ENCODE measurements around the gene CACNB4. TPM values are rescaled to one million over a fixed set of nuclear protein-coding genes. Genes with fewer than 3 reads are reported as not detected.
A peak's percentile ranks its signal among the peaks of the same experiment; 100 is the strongest.
"Not testable (repeated sequence)": the region's sequence is repeated elsewhere in the genome, so short reads cannot be mapped to it uniquely, and the experiment has no call there.

The CACNB4 gene
- total RNA-seq, 2 experiments from 2014 or later = 0.54 to 0.56 TPM

DNA sequence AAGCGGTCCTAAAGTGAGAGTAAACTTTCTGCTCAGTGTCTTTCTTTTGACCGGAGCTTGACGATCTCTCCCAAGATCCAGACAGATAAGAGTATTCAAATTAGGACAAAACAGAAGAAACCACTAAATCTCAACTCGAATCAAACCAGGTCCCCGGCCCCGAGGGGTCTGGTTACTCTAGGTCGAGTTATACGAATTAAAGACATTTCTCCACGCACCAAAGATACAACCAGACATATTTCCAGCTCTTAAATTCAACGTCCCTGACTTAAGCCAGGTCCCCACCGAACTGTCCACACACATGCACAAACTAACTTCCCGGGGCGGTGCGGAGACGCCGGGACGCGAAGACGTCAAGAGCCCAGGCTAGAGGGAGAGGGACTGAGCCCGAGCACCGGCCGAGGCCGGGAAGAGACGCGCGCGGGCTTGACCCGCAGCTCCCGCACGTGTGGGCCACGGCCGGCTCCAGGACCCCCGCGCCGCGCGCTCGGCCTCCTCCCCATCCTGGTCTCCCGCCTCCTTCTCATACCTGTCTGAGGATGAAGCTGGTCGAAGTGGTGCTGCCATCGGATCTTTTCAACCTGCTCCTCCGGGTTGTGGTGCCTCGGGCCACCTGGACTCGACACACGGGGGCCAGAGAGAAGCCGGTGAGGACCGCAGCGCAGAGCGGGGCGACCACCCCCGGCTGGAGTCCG, 896 bp downstream of the CACNB4 start:
- DNase-seq = no peak
- no peak overlapping the region for H3K27ac Mint-ChIP-seq
- H3K4me1 Mint-ChIP-seq = peaks cover 17% of the 10 kb centered on the region
- peaks cover 64% of the 10 kb centered on the region for H3K27me3 Mint-ChIP-seq
- no peaks in the 10 kb centered on the region for H3K9me3 Mint-ChIP-seq
- no peaks in the 10 kb centered on the region for H3K36me3 Mint-ChIP-seq
- peak overlapping the region; percentile 68 for H3K4me3 Mint-ChIP-seq

GRCh38 chr2:152097290-152097800, 1.5 kb downstream of the CACNB4 start:
- Mint-ChIP-seq H3K27me3 (peaks cover 64% of the 10 kb centered on the region), H3K4me3 (peak overlapping the region; percentile 68), H3K4me1 (peaks cover 17% of the 10 kb centered on the region), H3K9me3 (no peaks in the 10 kb centered on the region), H3K27ac (no peak overlapping the region), H3K36me3 (no peaks in the 10 kb centered on the region)
- DNase-seq = no peak

DNA sequence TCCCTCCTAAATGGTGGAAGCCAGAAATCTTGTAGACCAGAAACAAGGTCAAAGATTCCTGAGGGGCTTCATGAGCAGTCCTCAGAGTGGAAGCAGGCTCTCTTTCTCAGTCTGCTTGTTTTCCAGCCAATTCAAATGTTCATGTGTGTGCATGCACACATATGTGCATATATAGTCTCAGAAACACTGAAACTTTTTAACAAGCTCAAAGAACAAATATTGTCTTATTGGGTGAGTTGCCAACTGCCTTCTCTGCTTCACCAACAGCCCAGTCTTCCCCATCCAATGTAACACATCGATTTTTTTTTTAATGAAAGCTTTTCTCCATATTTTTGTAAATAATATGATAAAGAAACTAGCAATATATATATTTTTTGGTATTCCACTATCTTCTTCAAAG, 3.7 kb downstream of the CACNB4 start:
- H3K4me3 Mint-ChIP-seq = no peak overlapping the region
- H3K27ac Mint-ChIP-seq = no peak overlapping the region
- H3K36me3 Mint-ChIP-seq = no peaks in the 10 kb centered on the region
- no peak for DNase-seq
- peaks cover 17% of the 10 kb centered on the region for H3K4me1 Mint-ChIP-seq
- H3K9me3 Mint-ChIP-seq = no peaks in the 10 kb centered on the region
- peaks cover 56% of the 10 kb centered on the region for H3K27me3 Mint-ChIP-seq

GRCh38 chr2:152094014-152094413, 4.8 kb downstream of the CACNB4 start:
- H3K4me1 Mint-ChIP-seq = peaks cover 12% of the 10 kb centered on the region
- peaks cover 44% of the 10 kb centered on the region for H3K27me3 Mint-ChIP-seq

DNA sequence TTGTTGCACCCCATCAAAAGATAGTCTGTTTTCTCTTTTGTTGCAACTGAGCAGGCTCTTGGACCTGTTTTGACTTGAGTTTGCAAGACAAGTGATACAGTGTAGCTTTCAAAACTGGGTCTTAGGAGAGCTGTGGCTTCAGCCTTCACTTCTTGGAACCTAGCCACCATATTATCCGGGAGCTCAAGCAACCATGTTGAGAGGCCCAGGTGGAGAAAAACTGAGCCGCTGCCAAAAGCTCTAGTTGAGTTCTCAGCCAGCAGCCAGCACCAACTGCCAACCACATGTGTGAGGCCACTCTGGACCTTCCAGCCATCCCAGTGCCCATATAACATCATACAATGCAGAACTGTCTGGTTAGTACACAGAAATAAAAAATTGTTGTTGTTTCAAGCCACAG, 5.4 kb downstream of the CACNB4 start:
- Mint-ChIP-seq H3K4me1 (peaks cover 12% of the 10 kb centered on the region), H3K27me3 (peaks cover 41% of the 10 kb centered on the region), H3K4me3 (no peak overlapping the region), H3K27ac (no peak overlapping the region), H3K36me3 (no peaks in the 10 kb centered on the region), H3K9me3 (no peaks in the 10 kb centered on the region)
- DNase-seq = no peak

More at GRCh38 chr2:152094014-152094413, 4.8 kb downstream of the CACNB4 start:
- no peak for DNase-seq
- Mint-ChIP-seq H3K4me3 (no peak overlapping the region), H3K36me3 (no peaks in the 10 kb centered on the region), H3K27ac (no peak overlapping the region), H3K9me3 (no peaks in the 10 kb centered on the region)

GRCh38 chr2:152092095-152092494, 6.7 kb downstream of the CACNB4 start:
- no peak overlapping the region for H3K4me3 Mint-ChIP-seq
- peaks cover 28% of the 10 kb centered on the region for H3K27me3 Mint-ChIP-seq
- H3K9me3 Mint-ChIP-seq = no peaks in the 10 kb centered on the region
- DNase-seq = no peak
- H3K4me1 Mint-ChIP-seq = peaks cover 3% of the 10 kb centered on the region
- no peaks in the 10 kb centered on the region for H3K36me3 Mint-ChIP-seq
- H3K27ac Mint-ChIP-seq = no peak overlapping the region

- H3K27me3 Mint-ChIP-seq = peaks cover 22% of the 10 kb centered on the region
- not testable (repeated sequence) for H3K4me3 Mint-ChIP-seq, H3K4me1 Mint-ChIP-seq, H3K36me3 Mint-ChIP-seq, H3K9me3 Mint-ChIP-seq, H3K27ac Mint-ChIP-seq, DNase-seq
Measured at GRCh38 chr2:152090726-152091125, 8.1 kb downstream of the CACNB4 start.

DNA sequence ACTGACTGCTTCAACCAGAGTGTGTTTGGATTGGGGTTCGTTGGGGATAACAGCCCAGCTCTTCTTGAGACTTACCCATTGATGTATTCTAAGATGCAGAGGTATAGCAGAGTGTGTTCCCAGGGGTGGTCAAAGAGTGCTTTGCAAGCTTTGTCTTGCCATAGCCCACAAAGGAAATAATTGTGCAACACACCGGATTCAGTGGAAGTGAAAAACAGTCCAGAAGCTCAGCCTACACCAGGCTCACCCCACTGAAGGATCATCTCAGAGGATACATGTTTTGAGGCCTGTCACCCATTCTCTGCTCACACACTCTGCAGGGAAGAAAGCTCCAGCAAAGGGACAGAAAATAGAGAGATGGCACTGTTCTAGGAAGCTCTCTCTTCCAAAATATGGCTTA, 9.6 kb downstream of the CACNB4 start:
- H3K36me3 Mint-ChIP-seq = no peaks in the 10 kb centered on the region
- no peaks in the 10 kb centered on the region for H3K4me1 Mint-ChIP-seq
- no peak overlapping the region for H3K4me3 Mint-ChIP-seq
- DNase-seq = no peak
- peaks cover 10% of the 10 kb centered on the region for H3K27me3 Mint-ChIP-seq
- H3K9me3 Mint-ChIP-seq = no peaks in the 10 kb centered on the region
- no peak overlapping the region for H3K27ac Mint-ChIP-seq

- Mint-ChIP-seq H3K36me3 (no peaks in the 10 kb centered on the region), H3K27me3 (peaks cover 6% of the 10 kb centered on the region), H3K4me3 (no peak overlapping the region), H3K9me3 (no peaks in the 10 kb centered on the region), H3K4me1 (no peaks in the 10 kb centered on the region), H3K27ac (no peak overlapping the region)
- no peak for DNase-seq
Measured at GRCh38 chr2:152088006-152088405, 10.8 kb downstream of the CACNB4 start.

- no peaks in the 10 kb centered on the region for H3K4me1 Mint-ChIP-seq
- no peak overlapping the region for H3K27ac Mint-ChIP-seq
- DNase-seq = no peak
- H3K27me3 Mint-ChIP-seq = peaks cover 6% of the 10 kb centered on the region
- no peaks in the 10 kb centered on the region for H3K36me3 Mint-ChIP-seq
- H3K4me3 Mint-ChIP-seq = no peak overlapping the region
- no peaks in the 10 kb centered on the region for H3K9me3 Mint-ChIP-seq
Measured at GRCh38 chr2:152086231-152086630, 12.6 kb downstream of the CACNB4 start.

GRCh38 chr2:152084076-152084475, 14.8 kb downstream of the CACNB4 start:
- no peaks in the 10 kb centered on the region for H3K27me3 Mint-ChIP-seq
- H3K27ac Mint-ChIP-seq = no peak overlapping the region
- no peaks in the 10 kb centered on the region for H3K36me3 Mint-ChIP-seq
- no peaks in the 10 kb centered on the region for H3K4me1 Mint-ChIP-seq
- DNase-seq = no peak
- no peak overlapping the region for H3K4me3 Mint-ChIP-seq
- no peaks in the 10 kb centered on the region for H3K9me3 Mint-ChIP-seq

GRCh38 chr2:152083202-152083875, 15.5 kb downstream of the CACNB4 start:
- Mint-ChIP-seq H3K36me3 (no peaks in the 10 kb centered on the region), H3K27me3 (no peaks in the 10 kb centered on the region), H3K4me1 (no peaks in the 10 kb centered on the region), H3K4me3 (no peak overlapping the region), H3K27ac (no peak overlapping the region), H3K9me3 (no peaks in the 10 kb centered on the region)
- no peak for DNase-seq

- Mint-ChIP-seq H3K27me3 (no peaks in the 10 kb centered on the region), H3K9me3 (no peaks in the 10 kb centered on the region), H3K36me3 (no peaks in the 10 kb centered on the region), H3K27ac (no peak overlapping the region), H3K4me3 (no peak overlapping the region), H3K4me1 (no peaks in the 10 kb centered on the region)
- DNase-seq = no peak
Measured at GRCh38 chr2:152078662-152079061, 20.2 kb downstream of the CACNB4 start.

DNA sequence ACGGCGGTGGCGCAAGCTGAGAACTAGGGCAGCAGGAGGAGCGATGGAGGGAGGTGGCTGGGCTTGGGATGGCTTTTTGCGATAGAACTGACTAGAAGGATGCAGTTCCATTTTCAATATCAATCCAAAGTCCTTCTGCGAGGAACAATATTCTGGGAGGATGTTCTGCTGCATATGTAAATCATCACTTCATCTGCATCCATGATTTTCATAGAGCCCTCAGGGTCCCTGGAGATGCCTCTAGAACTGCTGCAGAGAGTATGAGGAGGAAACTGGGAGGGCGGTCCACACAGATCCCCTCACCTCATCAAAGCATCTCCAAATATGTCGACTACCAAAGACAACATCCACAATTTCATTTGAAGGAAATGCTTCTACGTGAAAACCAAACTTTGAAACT, 20.8 kb downstream of the CACNB4 start:
- Mint-ChIP-seq H3K4me3 (no peak overlapping the region), H3K27ac (no peak overlapping the region), H3K27me3 (no peaks in the 10 kb centered on the region), H3K9me3 (no peaks in the 10 kb centered on the region), H3K36me3 (no peaks in the 10 kb centered on the region), H3K4me1 (no peaks in the 10 kb centered on the region)
- no peak for DNase-seq

- no peak overlapping the region for H3K4me3 Mint-ChIP-seq
- H3K36me3 Mint-ChIP-seq = no peaks in the 10 kb centered on the region
- H3K27me3 Mint-ChIP-seq = no peaks in the 10 kb centered on the region
- H3K4me1 Mint-ChIP-seq = no peaks in the 10 kb centered on the region
- DNase-seq = no peak
- no peak overlapping the region for H3K27ac Mint-ChIP-seq
- no peaks in the 10 kb centered on the region for H3K9me3 Mint-ChIP-seq
Measured at GRCh38 chr2:152075461-152076050, 23.3 kb downstream of the CACNB4 start.

All from activated naive CD8-positive, alpha-beta T cell treated with anti-CD3 and anti-CD28 coated beads for 36 hours (primary cell).